ENCODE data around the gene ZFY.

Gene ZFY

DNA sequence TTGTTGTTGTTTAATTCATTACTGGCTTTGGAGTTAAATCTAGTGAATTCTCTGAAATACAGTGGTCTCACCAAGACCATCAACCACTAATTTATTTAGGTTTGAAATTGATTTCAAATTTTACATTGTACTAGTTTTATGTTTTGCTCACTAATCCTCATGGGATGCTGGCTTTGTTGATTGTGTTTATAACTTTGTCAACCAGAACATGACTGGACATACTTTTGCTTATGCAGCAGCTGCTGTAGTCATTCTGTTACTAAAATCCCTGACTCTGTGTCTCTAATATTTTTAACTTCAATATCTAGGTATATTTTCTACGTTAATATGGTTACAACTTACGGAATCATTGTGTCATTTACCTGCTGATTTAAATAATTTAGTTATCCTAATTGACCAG is 26.9 kb downstream of the ZFY start (continued):
- TF ChIP-seq ESRRG (CRISPR knock-in tag; IDR thresholded peaks at IDR 0.05) = no peak
- TF ChIP-seq ZNF70 (CRISPR knock-in tag; IDR thresholded peaks at IDR 0.05) = no peak
- no peak for TF ChIP-seq TOX (CRISPR knock-in tag; IDR thresholded peaks at IDR 0.05; ENCODE audit: borderline replicate concordance)
- no peak for TF ChIP-seq CREB5 (CRISPR knock-in tag; IDR thresholded peaks at IDR 0.05; ENCODE audit: low read depth)
- TF ChIP-seq CSRNP3 (CRISPR knock-in tag; IDR thresholded peaks at IDR 0.05) = no peak
- TF ChIP-seq BACH2 (CRISPR knock-in tag; IDR thresholded peaks at IDR 0.05; ENCODE audit: borderline replicate concordance) = no peak

DNA sequence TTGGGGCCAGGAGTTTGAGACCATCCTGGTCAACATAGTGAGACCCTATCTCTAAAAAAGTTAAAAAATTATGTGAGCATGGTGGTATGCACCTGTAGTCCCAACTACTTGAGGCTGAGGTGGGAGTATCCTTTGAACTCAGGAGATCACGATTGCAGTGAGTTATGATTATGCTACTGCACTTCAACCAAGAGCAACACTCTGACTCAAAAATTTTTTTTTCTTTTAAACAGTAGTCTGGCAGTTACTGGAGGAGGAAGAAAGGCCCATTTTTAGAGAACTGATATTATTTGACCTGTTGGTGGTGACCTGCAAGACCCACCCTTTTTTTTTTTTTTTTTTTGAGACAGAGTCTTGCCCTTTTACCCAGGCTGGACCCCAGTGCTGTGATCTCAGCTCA is 29.6 kb downstream of the ZFY start:
- ATAC-seq = no peak

DNA sequence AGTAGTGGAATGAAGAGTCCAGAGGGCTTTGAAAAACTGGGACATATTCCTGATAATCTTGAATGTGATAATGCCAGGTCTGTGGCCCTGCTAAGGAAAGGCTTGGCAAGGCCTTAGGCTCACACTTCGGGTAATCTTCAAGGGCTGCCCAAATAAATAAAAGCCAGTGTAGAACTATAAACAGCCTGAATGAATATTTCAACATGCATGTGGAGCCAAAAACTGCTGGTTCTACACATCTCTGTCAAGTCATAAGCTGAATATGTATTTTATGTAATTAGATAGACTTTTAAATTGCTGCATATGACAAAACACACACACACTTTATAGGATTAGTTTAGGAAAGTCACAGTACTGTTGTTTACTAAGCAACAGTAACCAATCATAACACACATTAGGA is 30.4 kb downstream of the ZFY start:
- no peak for ATAC-seq
- no peak for TF ChIP-seq TCF4 (CRISPR knock-in tag; IDR thresholded peaks at IDR 0.05; ENCODE audit: borderline replicate concordance)
- TF ChIP-seq CSRNP3 (CRISPR knock-in tag; IDR thresholded peaks at IDR 0.05) = no peak
- no peak for TF ChIP-seq PATZ1 (CRISPR knock-in tag; IDR thresholded peaks at IDR 0.05; ENCODE audit: borderline replicate concordance)
- TF ChIP-seq CREB5 (CRISPR knock-in tag; IDR thresholded peaks at IDR 0.05; ENCODE audit: low read depth) = no peak
- TF ChIP-seq OSR1 (CRISPR knock-in tag; IDR thresholded peaks at IDR 0.05) = no peak
- no peak for TF ChIP-seq ARNTL (CRISPR knock-in tag; IDR thresholded peaks at IDR 0.05; ENCODE audit: borderline replicate concordance, low read depth)
- no peak for TF ChIP-seq GLIS3 (CRISPR knock-in tag; IDR thresholded peaks at IDR 0.05)
- TF ChIP-seq ISL1 (CRISPR knock-in tag; IDR thresholded peaks at IDR 0.05) = no peak
- TF ChIP-seq BACH2 (CRISPR knock-in tag; IDR thresholded peaks at IDR 0.05; ENCODE audit: borderline replicate concordance) = no peak
- TF ChIP-seq ZNF70 (CRISPR knock-in tag; IDR thresholded peaks at IDR 0.05) = no peak
- TF ChIP-seq PPARA (CRISPR knock-in tag; IDR thresholded peaks at IDR 0.05; ENCODE audit: borderline replicate concordance) = no peak
- TF ChIP-seq ZNF8 (CRISPR knock-in tag; IDR thresholded peaks at IDR 0.05) = no peak
- TF ChIP-seq, protein P1, sequence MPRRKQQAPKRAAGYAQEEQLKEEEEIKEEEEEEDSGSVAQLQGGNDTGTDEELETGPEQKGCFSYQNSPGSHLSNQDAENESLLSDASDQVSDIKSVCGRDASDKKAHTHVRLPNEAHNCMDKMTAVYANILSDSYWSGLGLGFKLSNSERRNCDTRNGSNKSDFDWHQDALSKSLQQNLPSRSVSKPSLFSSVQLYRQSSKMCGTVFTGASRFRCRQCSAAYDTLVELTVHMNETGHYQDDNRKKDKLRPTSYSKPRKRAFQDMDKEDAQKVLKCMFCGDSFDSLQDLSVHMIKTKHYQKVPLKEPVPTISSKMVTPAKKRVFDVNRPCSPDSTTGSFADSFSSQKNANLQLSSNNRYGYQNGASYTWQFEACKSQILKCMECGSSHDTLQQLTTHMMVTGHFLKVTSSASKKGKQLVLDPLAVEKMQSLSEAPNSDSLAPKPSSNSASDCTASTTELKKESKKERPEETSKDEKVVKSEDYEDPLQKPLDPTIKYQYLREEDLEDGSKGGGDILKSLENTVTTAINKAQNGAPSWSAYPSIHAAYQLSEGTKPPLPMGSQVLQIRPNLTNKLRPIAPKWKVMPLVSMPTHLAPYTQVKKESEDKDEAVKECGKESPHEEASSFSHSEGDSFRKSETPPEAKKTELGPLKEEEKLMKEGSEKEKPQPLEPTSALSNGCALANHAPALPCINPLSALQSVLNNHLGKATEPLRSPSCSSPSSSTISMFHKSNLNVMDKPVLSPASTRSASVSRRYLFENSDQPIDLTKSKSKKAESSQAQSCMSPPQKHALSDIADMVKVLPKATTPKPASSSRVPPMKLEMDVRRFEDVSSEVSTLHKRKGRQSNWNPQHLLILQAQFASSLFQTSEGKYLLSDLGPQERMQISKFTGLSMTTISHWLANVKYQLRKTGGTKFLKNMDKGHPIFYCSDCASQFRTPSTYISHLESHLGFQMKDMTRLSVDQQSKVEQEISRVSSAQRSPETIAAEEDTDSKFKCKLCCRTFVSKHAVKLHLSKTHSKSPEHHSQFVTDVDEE (CRISPR knock-in tag; IDR thresholded peaks at IDR 0.05) = no peak

More for the DNA sequence above, 29.6 kb downstream of the ZFY start:
- TF ChIP-seq SNAI2 (CRISPR knock-in tag; IDR thresholded peaks at IDR 0.05) (no peak), ZC3H10 (CRISPR knock-in tag; IDR thresholded peaks at IDR 0.05) (no peak), PPARA (CRISPR knock-in tag; IDR thresholded peaks at IDR 0.05; ENCODE audit: borderline replicate concordance) (no peak), ISL1 (CRISPR knock-in tag; IDR thresholded peaks at IDR 0.05) (no peak), BACH2 (CRISPR knock-in tag; IDR thresholded peaks at IDR 0.05; ENCODE audit: borderline replicate concordance) (no peak), ZNF8 (CRISPR knock-in tag; IDR thresholded peaks at IDR 0.05) (no peak), CSDC2 (CRISPR knock-in tag; IDR thresholded peaks at IDR 0.05) (no peak), CSRNP3 (CRISPR knock-in tag; IDR thresholded peaks at IDR 0.05) (no peak), TOX (CRISPR knock-in tag; IDR thresholded peaks at IDR 0.05; ENCODE audit: borderline replicate concordance) (no peak), TCF4 (CRISPR knock-in tag; IDR thresholded peaks at IDR 0.05; ENCODE audit: borderline replicate concordance) (no peak)

Data from SK-N-SH treated with all-trans-retinoic acid at 6 μM for 48 hours (cell line).